ENCODE measurements around the gene NEK7.
"Not testable (repeated sequence)": the region's sequence is repeated elsewhere in the genome, so short reads cannot be mapped to it uniquely, and the experiment has no call there.

Gene NEK7

GRCh38 chr1:198187973-198188588 lies 31.3 kb downstream of the NEK7 start:
- intact Hi-C loops (cut with micrococcal nuclease), result no loop called here
- Mint-ChIP-seq H3K36me3 (ENCODE audit: low read depth) (no peaks in the 10 kb centered on the region), H3K27ac (no peak overlapping the region), H3K4me1 (ENCODE audit: low read depth) (peaks cover 28% of the 10 kb centered on the region), H3K27me3 (no peaks in the 10 kb centered on the region), H3K4me3 (no peak overlapping the region), H3K9me3 (no peaks in the 10 kb centered on the region)

DNA sequence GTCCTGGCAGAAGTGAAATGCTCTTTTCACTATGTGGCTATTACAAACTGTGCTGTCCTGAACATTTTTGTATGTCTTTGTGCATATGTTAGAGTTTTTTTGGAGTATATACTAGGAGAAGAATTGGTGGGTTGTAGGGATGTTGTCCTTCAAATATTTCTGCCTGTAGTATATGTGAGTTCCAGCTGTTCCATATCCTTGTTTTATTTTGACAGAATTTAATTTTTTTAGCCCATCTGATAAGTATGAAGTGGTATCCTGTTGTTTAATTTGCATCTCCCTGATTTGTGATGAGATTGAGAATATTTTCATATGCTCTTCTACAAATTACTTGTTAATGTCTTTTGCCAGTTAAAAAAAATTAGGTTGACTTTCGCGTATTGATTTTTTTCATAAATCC lies 34.3 kb downstream of the NEK7 start:
- peaks cover 28% of the 10 kb centered on the region for H3K4me1 Mint-ChIP-seq (ENCODE audit: low read depth)
- H3K36me3 Mint-ChIP-seq (ENCODE audit: low read depth), result no peaks in the 10 kb centered on the region
- H3K27me3 Mint-ChIP-seq, result no peaks in the 10 kb centered on the region
- no peak overlapping the region for H3K27ac Mint-ChIP-seq
- no peak overlapping the region for H3K4me3 Mint-ChIP-seq
- intact Hi-C loops (cut with micrococcal nuclease), result no loop called here
- no peaks in the 10 kb centered on the region for H3K9me3 Mint-ChIP-seq

DNA sequence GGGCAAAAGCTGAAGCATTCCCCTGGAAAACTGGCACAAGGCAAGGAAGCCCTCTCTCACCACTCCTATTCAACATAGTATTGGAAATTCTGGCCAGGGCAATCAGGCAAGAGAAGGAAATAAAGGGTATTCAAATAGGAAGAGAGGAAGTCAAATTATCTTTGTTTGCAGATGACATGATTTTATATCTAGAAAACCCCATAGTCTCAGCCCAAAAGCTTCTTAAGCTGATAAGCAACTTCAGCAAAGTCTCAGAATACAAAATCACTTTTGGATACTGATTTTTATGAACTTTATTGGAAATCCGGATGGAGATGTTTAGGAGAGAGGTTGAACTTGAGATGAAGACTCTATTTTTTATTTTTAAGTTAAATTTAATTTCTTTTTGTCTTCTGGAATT lies 37.1 kb downstream of the NEK7 start:
- H3K27ac Mint-ChIP-seq; H3K36me3 Mint-ChIP-seq (ENCODE audit: low read depth); intact Hi-C loops (cut with micrococcal nuclease); H3K9me3 Mint-ChIP-seq; H3K27me3 Mint-ChIP-seq; H3K4me3 Mint-ChIP-seq: not testable (repeated sequence)
- peaks cover 29% of the 10 kb centered on the region for H3K4me1 Mint-ChIP-seq (ENCODE audit: low read depth)

- no peaks in the 10 kb centered on the region for H3K36me3 Mint-ChIP-seq (ENCODE audit: low read depth)
- H3K4me1 Mint-ChIP-seq (ENCODE audit: low read depth), result peaks cover 35% of the 10 kb centered on the region
- intact Hi-C loops (cut with micrococcal nuclease), result no loop called here
- H3K4me3 Mint-ChIP-seq, result no peak overlapping the region
- H3K9me3 Mint-ChIP-seq, result no peaks in the 10 kb centered on the region
- H3K27ac Mint-ChIP-seq, result no peak overlapping the region
- H3K27me3 Mint-ChIP-seq, result no peaks in the 10 kb centered on the region
Observed at GRCh38 chr1:198196630-198197029, 39.8 kb downstream of the NEK7 start.

DNA sequence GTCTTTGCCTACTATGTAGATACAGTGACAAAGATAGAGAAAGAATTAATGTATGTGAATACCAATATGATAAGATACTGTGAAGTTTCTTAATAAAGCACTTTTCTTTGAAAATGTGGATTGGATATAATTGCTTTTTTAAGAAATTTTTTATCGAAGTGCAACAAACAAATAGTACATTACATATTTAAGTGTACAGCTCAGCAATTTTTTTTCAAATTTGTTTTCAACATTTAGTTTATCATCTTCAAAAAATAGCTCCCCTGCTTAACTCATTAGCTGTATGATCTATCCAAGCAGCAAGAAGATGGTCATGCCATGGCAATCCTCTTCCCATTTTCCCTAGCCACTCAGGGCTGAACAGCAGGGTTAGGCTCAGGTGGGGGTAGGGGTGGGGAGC lies 40.5 kb downstream of the NEK7 start:
- H3K9me3 Mint-ChIP-seq, result peaks cover 3% of the 10 kb centered on the region
- intact Hi-C loops (cut with micrococcal nuclease), result no loop called here
- peaks cover 29% of the 10 kb centered on the region for H3K4me1 Mint-ChIP-seq (ENCODE audit: low read depth)
- no peak overlapping the region for H3K4me3 Mint-ChIP-seq
- H3K27me3 Mint-ChIP-seq, result no peaks in the 10 kb centered on the region
- peaks cover 3% of the 10 kb centered on the region for H3K36me3 Mint-ChIP-seq (ENCODE audit: low read depth)
- H3K27ac Mint-ChIP-seq, result no peak overlapping the region

DNA sequence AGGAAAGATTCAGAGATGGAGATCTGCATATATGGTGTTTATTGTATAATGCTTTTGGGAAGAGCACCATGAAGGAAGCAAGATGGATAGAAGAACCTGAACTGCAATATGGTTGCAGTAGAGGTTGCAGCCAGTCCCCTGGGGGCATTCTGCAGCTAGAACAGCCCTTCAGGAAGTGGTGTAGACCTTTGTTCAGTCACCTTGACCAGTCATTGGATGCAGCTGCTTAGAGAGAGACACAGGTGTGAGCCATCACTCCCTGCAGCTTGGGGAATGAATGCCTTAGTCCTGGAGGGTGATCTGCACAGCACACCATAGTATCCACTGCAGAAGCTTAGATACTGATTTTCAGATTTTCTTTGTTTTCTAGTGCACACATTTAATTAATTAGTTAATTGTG lies 42.3 kb downstream of the NEK7 start:
- peaks cover 10% of the 10 kb centered on the region for H3K36me3 Mint-ChIP-seq (ENCODE audit: low read depth)
- H3K27me3 Mint-ChIP-seq, result no peaks in the 10 kb centered on the region
- H3K4me3 Mint-ChIP-seq, result peak overlapping the region; percentile 31
- intact Hi-C loops (cut with micrococcal nuclease), result no loop called here
- H3K4me1 Mint-ChIP-seq (ENCODE audit: low read depth), result peaks cover 26% of the 10 kb centered on the region
- peaks cover 7% of the 10 kb centered on the region for H3K9me3 Mint-ChIP-seq
- H3K27ac Mint-ChIP-seq, result no peak overlapping the region

GRCh38 chr1:198201956-198202784 lies 45.4 kb downstream of the NEK7 start:
- Mint-ChIP-seq H3K4me3 (no peak overlapping the region), H3K9me3 (peaks cover 7% of the 10 kb centered on the region), H3K36me3 (ENCODE audit: low read depth) (peaks cover 13% of the 10 kb centered on the region), H3K27ac (no peak overlapping the region), H3K4me1 (ENCODE audit: low read depth) (peaks cover 26% of the 10 kb centered on the region), H3K27me3 (no peaks in the 10 kb centered on the region)
- intact Hi-C loops (cut with micrococcal nuclease), result no loop called here

- H3K27me3 Mint-ChIP-seq, result no peaks in the 10 kb centered on the region
Observed at GRCh38 chr1:198203434-198203833, 46.6 kb downstream of the NEK7 start.

DNA sequence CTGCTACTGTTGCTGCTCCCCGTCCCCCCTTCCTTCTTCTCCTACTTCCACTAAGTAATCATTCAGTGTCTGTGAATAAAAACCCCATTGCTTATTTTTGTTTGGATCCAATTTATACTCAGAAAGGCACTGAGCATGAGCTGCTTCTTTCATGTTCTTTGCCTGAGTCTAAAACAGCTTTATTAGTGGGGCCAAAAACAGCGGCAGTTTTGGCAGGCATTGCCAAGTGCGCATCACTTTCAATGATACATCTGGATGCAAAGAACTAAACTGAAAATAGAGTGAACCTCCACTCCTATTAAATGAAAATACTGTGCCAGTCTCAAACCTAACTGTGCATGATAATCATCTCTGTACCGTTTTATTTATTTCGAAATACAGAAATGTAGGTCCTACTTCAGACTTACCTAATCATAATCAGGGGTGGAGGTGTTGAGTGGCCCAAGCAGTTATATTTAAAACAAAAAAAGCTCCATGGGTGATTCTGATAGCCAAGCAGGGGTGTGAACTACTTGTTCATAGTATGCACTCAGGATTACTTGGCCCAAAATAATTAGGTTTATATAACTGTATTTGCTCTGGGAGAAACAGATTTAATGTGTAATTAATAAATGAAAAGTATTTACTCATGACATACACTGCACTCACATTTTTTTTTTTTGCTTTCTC lies 48.4 kb downstream of the NEK7 start:
- H3K4me1 Mint-ChIP-seq (ENCODE audit: low read depth), result peaks cover 14% of the 10 kb centered on the region

More at GRCh38 chr1:198203434-198203833, 46.6 kb downstream of the NEK7 start:
- Mint-ChIP-seq H3K27ac (no peak overlapping the region), H3K4me3 (no peak overlapping the region), H3K4me1 (ENCODE audit: low read depth) (peaks cover 20% of the 10 kb centered on the region), H3K36me3 (ENCODE audit: low read depth) (peaks cover 13% of the 10 kb centered on the region), H3K9me3 (peaks cover 7% of the 10 kb centered on the region)
- intact Hi-C loops (cut with micrococcal nuclease), result no loop called here

DNA sequence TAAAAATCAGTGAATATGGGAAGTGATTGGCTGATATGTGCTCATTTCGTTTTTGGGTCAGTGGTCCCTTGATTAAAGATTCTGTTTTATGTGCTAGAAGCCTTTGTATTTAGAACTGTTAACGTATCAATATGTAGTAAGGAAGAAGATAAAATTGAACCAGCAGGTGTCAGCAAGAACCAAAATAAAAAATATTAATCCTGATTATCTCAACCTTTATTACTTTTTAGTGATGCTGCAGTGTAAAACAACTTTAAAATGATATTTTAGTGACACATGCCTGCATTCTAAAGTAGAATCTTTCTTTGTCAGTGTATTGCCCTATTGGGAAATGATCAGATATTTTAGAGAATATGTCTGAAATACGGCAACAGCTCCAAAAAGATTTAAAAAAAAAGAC lies 49.5 kb downstream of the NEK7 start:
- intact Hi-C loops (cut with micrococcal nuclease), result no loop called here
- peaks cover 7% of the 10 kb centered on the region for H3K9me3 Mint-ChIP-seq
- no peaks in the 10 kb centered on the region for H3K27me3 Mint-ChIP-seq
- H3K27ac Mint-ChIP-seq, result no peak overlapping the region
- peaks cover 5% of the 10 kb centered on the region for H3K4me1 Mint-ChIP-seq (ENCODE audit: low read depth)
- H3K36me3 Mint-ChIP-seq (ENCODE audit: low read depth), result peaks cover 19% of the 10 kb centered on the region
- no peak overlapping the region for H3K4me3 Mint-ChIP-seq

More for the DNA sequence above, 48.4 kb downstream of the NEK7 start:
- no peaks in the 10 kb centered on the region for H3K27me3 Mint-ChIP-seq
- no peak overlapping the region for H3K4me3 Mint-ChIP-seq
- H3K36me3 Mint-ChIP-seq (ENCODE audit: low read depth), result peaks cover 19% of the 10 kb centered on the region
- H3K27ac Mint-ChIP-seq, result no peak overlapping the region
- H3K9me3 Mint-ChIP-seq, result peaks cover 7% of the 10 kb centered on the region
- intact Hi-C loops (cut with micrococcal nuclease), result no loop called here

DNA sequence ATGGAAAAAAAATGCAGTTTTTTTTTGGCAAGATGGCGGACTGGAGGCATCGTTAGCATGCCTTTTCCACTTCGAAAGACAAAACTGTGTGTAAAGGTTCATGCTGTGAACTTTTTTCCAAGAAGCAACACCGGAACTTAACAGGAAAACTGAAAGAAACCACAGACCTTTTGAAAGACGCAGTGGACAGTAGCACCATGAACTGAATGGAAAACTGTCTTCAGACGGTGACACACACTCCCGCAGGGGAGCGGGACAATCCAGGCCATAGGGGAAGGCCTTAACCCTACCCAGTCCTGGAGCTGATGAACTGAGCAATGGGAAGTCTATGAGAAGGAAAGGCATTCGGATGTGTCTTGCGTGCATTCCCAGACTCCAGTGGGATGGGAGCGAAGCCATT lies 54.9 kb downstream of the NEK7 start:
- H3K27me3 Mint-ChIP-seq, result no peaks in the 10 kb centered on the region
- H3K27ac Mint-ChIP-seq, result no peak overlapping the region
- no peaks in the 10 kb centered on the region for H3K4me1 Mint-ChIP-seq (ENCODE audit: low read depth)
- H3K4me3 Mint-ChIP-seq, result no peak overlapping the region
- peaks cover 39% of the 10 kb centered on the region for H3K36me3 Mint-ChIP-seq (ENCODE audit: low read depth)
- H3K9me3 Mint-ChIP-seq, result peaks cover 54% of the 10 kb centered on the region
- intact Hi-C loops (cut with micrococcal nuclease), result no loop called here

DNA sequence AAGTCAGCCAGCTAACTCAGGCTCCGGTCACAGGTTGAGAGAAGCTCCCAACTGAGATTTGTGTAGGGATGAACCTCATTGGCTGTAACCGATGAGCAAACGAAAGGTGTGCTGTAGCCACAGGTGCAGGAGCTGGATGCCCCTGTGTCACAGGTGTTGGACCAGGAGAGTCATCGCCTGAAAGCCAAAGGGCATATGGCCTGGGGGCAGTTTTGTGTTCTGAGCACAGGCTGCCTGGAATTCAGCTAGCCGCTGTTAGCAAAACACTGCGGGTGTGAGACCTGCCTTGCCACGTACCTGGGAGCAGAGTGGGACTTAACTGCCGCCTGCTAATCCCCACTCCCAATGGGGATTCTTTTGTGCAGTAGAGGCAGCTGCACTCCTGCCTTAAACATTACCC lies 55.3 kb downstream of the NEK7 start:
- peaks cover 58% of the 10 kb centered on the region for H3K9me3 Mint-ChIP-seq
- H3K36me3 Mint-ChIP-seq (ENCODE audit: low read depth), result peaks cover 39% of the 10 kb centered on the region
- no peaks in the 10 kb centered on the region for H3K4me1 Mint-ChIP-seq (ENCODE audit: low read depth)
- no peak overlapping the region for H3K27ac Mint-ChIP-seq
- no peak overlapping the region for H3K4me3 Mint-ChIP-seq
- no peaks in the 10 kb centered on the region for H3K27me3 Mint-ChIP-seq
- intact Hi-C loops (cut with micrococcal nuclease), result no loop called here

GRCh38 chr1:198212675-198213074 lies 55.9 kb downstream of the NEK7 start:
- Mint-ChIP-seq H3K9me3 (peaks cover 64% of the 10 kb centered on the region), H3K27ac (no peak overlapping the region), H3K4me3 (no peak overlapping the region), H3K36me3 (ENCODE audit: low read depth) (peaks cover 39% of the 10 kb centered on the region), H3K4me1 (ENCODE audit: low read depth) (no peaks in the 10 kb centered on the region), H3K27me3 (no peaks in the 10 kb centered on the region)
- intact Hi-C loops (cut with micrococcal nuclease), result no loop called here

GRCh38 chr1:198214924-198215323 lies 58.1 kb downstream of the NEK7 start:
- H3K27me3 Mint-ChIP-seq, result no peaks in the 10 kb centered on the region
- peaks cover 71% of the 10 kb centered on the region for H3K9me3 Mint-ChIP-seq

More at GRCh38 chr1:198214924-198215323, 58.1 kb downstream of the NEK7 start:
- no peak overlapping the region for H3K4me3 Mint-ChIP-seq
- H3K27ac Mint-ChIP-seq, result no peak overlapping the region
- H3K36me3 Mint-ChIP-seq (ENCODE audit: low read depth), result peaks cover 35% of the 10 kb centered on the region
- H3K4me1 Mint-ChIP-seq (ENCODE audit: low read depth), result no peaks in the 10 kb centered on the region
- intact Hi-C loops (cut with micrococcal nuclease), result no loop called here
